HCT116 (cell line): ENCODE results near the gene BCAN. TPM values are rescaled to one million over a fixed set of nuclear protein-coding genes. Genes with fewer than 3 reads are reported as not detected.
A peak's percentile ranks its signal among the peaks of the same experiment; 100 is the strongest.

ENCODE experiments used
- ATAC-seq: fragments of 200-7000 bp; cut with Tn5 transposase; 2 replicates; pipeline ENCODE4 v1.9.1; 2020; ENCODE audit warnings: mild to moderate bottlenecking, moderate library complexity
- BruUV-seq: library from RNA; stranded (reverse); fragments of 400-500 nt; replicated peaks from 2 replicates; lab custom pipeline; 2021; lab: Mats Ljungman, UMichigan
- CTCF ChIA-PET: fragments of 300-600 bp; sonication (Branson Sonifier 250); formaldehyde crosslinking; loops from one replicate; lab custom pipeline; 2021; ENCODE audit warnings: antibody characterized with exemption; lab: Charles Lee
- POLR2A ChIA-PET: fragments of 300-600, 350-600 bp; sonication (Branson Sonifier 250); formaldehyde crosslinking; loops from one replicate; lab custom pipeline; 2021; ENCODE audit warnings: antibody characterized with exemption; lab: Charles Lee
- RAD21 ChIA-PET, 2 experiments: fragments of 300-600 bp; sonication (Branson Sonifier 250); formaldehyde crosslinking; loops; one replicate each; lab custom pipeline; 2023; ENCODE audit warnings: low total read pairs in 2 of 2; ENCODE audit not compliant: uncharacterized antibody in 2 of 2, unreplicated experiment in 2 of 2, low non-redundant PET in 1 of 2; lab: Charles Lee
- DNase-seq: peaks from one replicate; pipeline ENCODE4 v3.0.0-alpha.2; 2010; ENCODE audit warnings: low read depth, low spot score
- H2AFZ ChIP-seq: fragments of 200-600 bp; shearing (Covaris generic), sonication (generic); 2 replicates; pipeline ENCODE4 v1.6.1; 2017; ENCODE audit warnings: low read depth, mixed run types, mixed read lengths, antibody characterized with exemption, low read length; ENCODE audit not compliant: poor library complexity, severe bottlenecking
- H3K27ac ChIP-seq: 2 replicates; pipeline ENCODE4 v1.5.1; 2012; ENCODE audit warnings: low read depth, low read length
- H3K27me3 ChIP-seq: fragments of 200-600 bp; sonication (generic); 2 replicates; pipeline ENCODE4 v1.6.1; 2016; ENCODE audit warnings: mixed run types, low read length, mixed read lengths; ENCODE audit not compliant: insufficient read depth
- H3K36me3 ChIP-seq, 2 experiments: fragments of 200-500 bp in 1 of 2; fragments of 200-600 bp in 1 of 2; sonication (Bioruptor generic) in 1 of 2; sonication (generic) in 1 of 2; 2 replicates each; pipeline versions ENCODE4 v1.5.1 to v1.6.1; 2014 to 2016; ENCODE audit warnings: low read length in 2 of 2, inconsistent platforms in 1 of 2, mixed read lengths in 1 of 2, mixed run types in 1 of 2; ENCODE audit not compliant: insufficient read depth in 2 of 2, control insufficient read depth in 1 of 2
- H3K4me1 ChIP-seq, 2 experiments: fragments of 200-600 bp in 1 of 2; sonication (generic) in 1 of 2; 2 replicates each; pipeline versions ENCODE4 v1.5.1 to v1.6.1; 2012 to 2017; ENCODE audit warnings: low read length in 2 of 2, inconsistent platforms in 1 of 2, mild to moderate bottlenecking in 1 of 2, mixed read lengths in 1 of 2, mixed run types in 1 of 2, moderate library complexity in 1 of 2; ENCODE audit not compliant: insufficient read depth in 2 of 2, control insufficient read depth in 1 of 2
- H3K4me2 ChIP-seq: fragments of 200-600 bp; sonication (generic); 2 replicates; pipeline ENCODE4 v1.6.1; 2017; ENCODE audit warnings: mixed run types, low read length, mixed read lengths
- H3K4me3 ChIP-seq, 2 experiments: fragments of 200-600 bp in 1 of 2; sonication (generic) in 1 of 2; replicated peaks in 1 of 2; 2 replicates each; pipeline ENCODE4 v1.5.1; 2011 to 2016; ENCODE audit warnings: low read length in 2 of 2, control low read depth in 1 of 2, low read depth in 1 of 2, mild to moderate bottlenecking in 1 of 2, mixed read lengths in 1 of 2, mixed run types in 1 of 2
- H3K79me2 ChIP-seq: fragments of 200-600 bp; sonication (generic); 2 replicates; pipeline ENCODE4 v1.6.1; 2017; ENCODE audit warnings: mild to moderate bottlenecking, mixed run types, low read length, moderate library complexity, mixed read lengths; ENCODE audit not compliant: insufficient read depth
- H3K9ac ChIP-seq: fragments of 200-600 bp; sonication (generic); 2 replicates; pipeline ENCODE4 v1.6.1; 2016; ENCODE audit warnings: low read length, mixed read lengths
- H3K9me2 ChIP-seq: fragments of 200-600 bp; sonication (generic), shearing (Covaris generic); 2 replicates; pipeline ENCODE4 v1.6.1; 2017; ENCODE audit warnings: mixed run types, mild to moderate bottlenecking, moderate library complexity; ENCODE audit not compliant: insufficient read depth
- H3K9me3 ChIP-seq, 2 experiments: fragments of 200-500 bp in 1 of 2; fragments of 200-600 bp in 1 of 2; sonication (Bioruptor generic) in 1 of 2; sonication (generic) in 1 of 2; 2 replicates each; pipeline ENCODE4 v1.6.1; 2014 to 2017; ENCODE audit warnings: low read length in 2 of 2, mixed read lengths in 2 of 2, inconsistent platforms in 1 of 2, low read depth in 1 of 2, mild to moderate bottlenecking in 1 of 2, mixed run types in 1 of 2, moderate library complexity in 1 of 2; ENCODE audit not compliant: control insufficient read depth in 1 of 2, insufficient read depth in 1 of 2
- H4K20me1 ChIP-seq: fragments of 200-600 bp; sonication (generic), shearing (Covaris generic); 2 replicates; pipeline ENCODE4 v1.6.1; 2017; ENCODE audit warnings: mixed run types, mild to moderate bottlenecking, moderate library complexity; ENCODE audit not compliant: insufficient read depth
- ATF3 ChIP-seq: IDR thresholded peaks from 2 replicates; pipeline ENCODE4 v1.6.1; 2012
- CBX3 ChIP-seq: IDR thresholded peaks from 2 replicates; pipeline ENCODE4 v1.6.1; 2012; ENCODE audit warnings: low read depth
- CEBPB ChIP-seq: IDR thresholded peaks from 2 replicates; pipeline ENCODE4 v1.6.1; 2012; ENCODE audit warnings: low read depth
- EGR1 ChIP-seq: IDR thresholded peaks from 2 replicates; pipeline ENCODE4 v1.6.1; 2012; ENCODE audit warnings: low read depth
- EZH2 ChIP-seq: fragments of 200-600 bp; sonication (generic); IDR thresholded peaks from 2 replicates; pipeline ENCODE4 v1.6.1; 2017; ENCODE audit warnings: antibody characterized with exemption, mixed run types
- EZH2phosphoT487 ChIP-seq: fragments of 200-600 bp; IDR thresholded peaks from 2 replicates; pipeline ENCODE4 v1.6.1; 2018; ENCODE audit warnings: antibody characterized with exemption, borderline replicate concordance
- FOSL1 ChIP-seq: IDR thresholded peaks from 2 replicates; pipeline ENCODE4 v1.6.1; 2012; ENCODE audit warnings: low read depth
- JUND ChIP-seq: IDR thresholded peaks from 2 replicates; pipeline ENCODE4 v1.6.1; 2012
- MAX ChIP-seq: IDR thresholded peaks from 2 replicates; pipeline ENCODE4 v1.6.1; 2012
- POLR2A ChIP-seq: IDR thresholded peaks from 2 replicates; pipeline ENCODE4 v1.7.0; 2011; ENCODE audit warnings: borderline replicate concordance; ENCODE audit not compliant: insufficient read depth, insufficient read length; ENCODE audit errors: extremely low read depth
- POLR2AphosphoS5 ChIP-seq: IDR thresholded peaks from 2 replicates; pipeline ENCODE4 v1.6.1; 2011; ENCODE audit warnings: mild to moderate bottlenecking, low read depth, low read length, moderate library complexity
- RAD21 ChIP-seq: IDR thresholded peaks from 2 replicates; pipeline ENCODE4 v1.6.1; 2012; ENCODE audit warnings: low read depth, mild to moderate bottlenecking
- REST ChIP-seq: IDR thresholded peaks from 2 replicates; pipeline ENCODE4 v1.6.1; 2012; ENCODE audit warnings: low read depth
- SIN3A ChIP-seq: IDR thresholded peaks from 2 replicates; pipeline ENCODE4 v1.6.1; 2012; ENCODE audit warnings: low read depth
- SP1 ChIP-seq: IDR thresholded peaks from 2 replicates; pipeline ENCODE4 v1.6.1; 2012; ENCODE audit warnings: low read depth
- SRF ChIP-seq: IDR thresholded peaks from 2 replicates; pipeline ENCODE4 v1.6.1; 2012; ENCODE audit warnings: low read depth
- YY1 ChIP-seq: IDR thresholded peaks from 2 replicates; pipeline ENCODE4 v1.6.1; 2011; ENCODE audit warnings: low read length, low read depth, moderate library complexity, mild to moderate bottlenecking; ENCODE audit not compliant: insufficient replicate concordance; ENCODE audit errors: extremely low read depth
- ZBTB33 ChIP-seq: IDR thresholded peaks from 2 replicates; pipeline ENCODE4 v1.6.1; 2011; ENCODE audit warnings: mild to moderate bottlenecking, low read length, moderate library complexity; ENCODE audit not compliant: insufficient replicate concordance; ENCODE audit errors: extremely low read depth
- ZFX ChIP-seq: fragments of 450-650 bp; IDR thresholded peaks from 2 replicates; pipeline ENCODE4 v1.6.1; 2017
- ZNF274 ChIP-seq: fragments of 200-500 bp; sonication (Bioruptor generic); IDR thresholded peaks from 2 replicates; pipeline ENCODE4 v1.6.1; 2014; ENCODE audit warnings: mild to moderate bottlenecking, low read depth, low read length, inconsistent platforms
- intact Hi-C: fragments of 100-400 bp; cut with micrococcal nuclease; formaldehyde crosslinking; loops from 2 replicates; pipeline ENCODE4 v1.10.0; 2022
- total RNA-seq: library from RNA; stranded (reverse); gene quantifications from one replicate; pipeline ENCODE4 v1.2.1, GENCODE V29; 2021; ENCODE audit not compliant: unreplicated experiment

BCAN gene
- total RNA-seq, 1 experiment from 2014 or later, result not detected

GRCh38 chr1:156659988-156660751 is 18.3 kb downstream of the BCAN start:
- no peaks in the 10 kb centered on the region for H3K27me3 ChIP-seq
- peaks cover 46 to 77% of the 10 kb centered on the region in 2 experiments for H3K4me1 ChIP-seq
- ChIA-PET POLR2A (interaction anchor here (1.2 to 3.4 kb wide), 8 partner anchors 10 to 156 kb away, joined by 3 to 33 read pairs (median 6); partner anchors contain the start of genes CRABP2, NES and PRCC), RAD21 (interaction anchor here in 1 of 2 experiments (1.3 kb wide), 1 partner anchor 17 kb away, joined by 4 read pairs; the partner anchor contains the start of gene NES), CTCF (interaction anchor here (0.6 to 4.2 kb wide), 10 partner anchors 11 to 268 kb away, joined by 3 to 28 read pairs (median 12); partner anchors contain the start of genes CRABP2 and NES)
- H3K4me3 ChIP-seq, result peak overlapping the region; percentile 69 to 90
- BruUV-seq, result TSS peak; percentile 87
- no peaks in the 10 kb centered on the region for H3K9me3 ChIP-seq
- H4K20me1 ChIP-seq, result peaks cover 6% of the 10 kb centered on the region; the same call in 1 of the 2 replicates
- intact Hi-C loops, result loop anchor here (1.0 kb wide), 3 partner anchors 18 to 65 kb away; partner anchors contain the start of gene CRABP2
- peak overlapping the region; percentile 87 for H3K9ac ChIP-seq
- H3K4me2 ChIP-seq, result peak overlapping the region; percentile 94
- peak; percentile 94 for DNase-seq
- H3K9me2 ChIP-seq, result no peaks in the 10 kb centered on the region
- peak overlapping the region; percentile 99 for H3K27ac ChIP-seq
- no peak overlapping the region for H2AFZ ChIP-seq
- H3K36me3 ChIP-seq, result peaks cover 7 to 17% of the 10 kb centered on the region in 2 experiments; a peak in 2 of 4 replicates
- ATAC-seq, result peak; percentile 74
- peaks cover 60% of the 10 kb centered on the region for H3K79me2 ChIP-seq
- TF ChIP-seq MAX, result no peak
- no peak for TF ChIP-seq FOSL1
- no peak for TF ChIP-seq SP1
- no peak for TF ChIP-seq ZBTB33
- no peak for TF ChIP-seq RAD21
- TF ChIP-seq SRF, result no peak
- TF ChIP-seq CBX3, result no peak
- TF ChIP-seq EGR1, result no peak
- no peak for TF ChIP-seq EZH2
- peak; percentile 91 for TF ChIP-seq POLR2AphosphoS5
- TF ChIP-seq SIN3A, result no peak
- no peak for TF ChIP-seq ZFX
- no peak for TF ChIP-seq ZNF274
- TF ChIP-seq ATF3, result no peak
- no peak for TF ChIP-seq JUND
- no peak for TF ChIP-seq REST
- TF ChIP-seq EZH2phosphoT487, result no peak
- TF ChIP-seq CEBPB, result no peak
- TF ChIP-seq POLR2A, result peak; percentile 76
- TF ChIP-seq YY1, result peak; percentile 31
